Measurements from ENCODE around the gene LENG1. TPM values are rescaled to one million over a fixed set of nuclear protein-coding genes. Genes with fewer than 3 reads are reported as not detected.
"Not testable (repeated sequence)": the region's sequence is repeated elsewhere in the genome, so short reads cannot be mapped to it uniquely, and the experiment has no call there.

Gene LENG1
- total and polyA plus RNA-seq, 8 donors, result 2.1 to 9.7 (median 4.8) TPM

DNA sequence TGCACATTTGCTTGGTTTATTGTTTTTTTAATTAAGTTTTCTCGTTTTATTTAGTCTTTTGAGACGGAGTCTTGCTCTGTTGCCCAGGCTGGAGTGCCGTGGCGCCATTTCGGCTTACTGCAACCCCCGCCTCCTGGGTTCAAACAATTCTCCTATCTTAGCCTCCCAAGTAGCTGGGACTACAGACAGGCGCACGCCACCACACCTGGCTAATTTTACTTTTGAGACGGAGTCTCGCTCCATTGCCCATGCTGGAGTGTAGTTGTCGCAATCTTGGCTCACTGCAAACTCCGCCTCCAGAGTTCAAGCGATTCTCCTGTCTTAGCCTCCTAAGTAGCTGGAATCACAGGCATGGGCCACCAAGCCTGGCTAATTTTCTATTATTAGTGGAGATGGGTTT lies 42.5 kb upstream of the LENG1 start:
- Histone ChIP-seq H3K27me3 (no peaks in the 10 kb centered on the region), H3K4me3 (peak overlapping the region; percentile 55 to 87 (median 62)), H3K4me1 (peaks cover 18 to 53% (median 37%) of the 10 kb centered on the region in 3 donors), H3K9me3 (no peaks in the 10 kb centered on the region), H3K36me3 (peaks cover 5 to 33% (median 26%) of the 10 kb centered on the region in 3 donors), H3K27ac (peak overlapping the region in 2 of 4 donors; percentile 93 to 97)
- intact Hi-C loops (cut with DNase I), result no loop called here
- TF ChIP-seq, protein P1, sequence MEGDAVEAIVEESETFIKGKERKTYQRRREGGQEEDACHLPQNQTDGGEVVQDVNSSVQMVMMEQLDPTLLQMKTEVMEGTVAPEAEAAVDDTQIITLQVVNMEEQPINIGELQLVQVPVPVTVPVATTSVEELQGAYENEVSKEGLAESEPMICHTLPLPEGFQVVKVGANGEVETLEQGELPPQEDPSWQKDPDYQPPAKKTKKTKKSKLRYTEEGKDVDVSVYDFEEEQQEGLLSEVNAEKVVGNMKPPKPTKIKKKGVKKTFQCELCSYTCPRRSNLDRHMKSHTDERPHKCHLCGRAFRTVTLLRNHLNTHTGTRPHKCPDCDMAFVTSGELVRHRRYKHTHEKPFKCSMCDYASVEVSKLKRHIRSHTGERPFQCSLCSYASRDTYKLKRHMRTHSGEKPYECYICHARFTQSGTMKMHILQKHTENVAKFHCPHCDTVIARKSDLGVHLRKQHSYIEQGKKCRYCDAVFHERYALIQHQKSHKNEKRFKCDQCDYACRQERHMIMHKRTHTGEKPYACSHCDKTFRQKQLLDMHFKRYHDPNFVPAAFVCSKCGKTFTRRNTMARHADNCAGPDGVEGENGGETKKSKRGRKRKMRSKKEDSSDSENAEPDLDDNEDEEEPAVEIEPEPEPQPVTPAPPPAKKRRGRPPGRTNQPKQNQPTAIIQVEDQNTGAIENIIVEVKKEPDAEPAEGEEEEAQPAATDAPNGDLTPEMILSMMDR (IDR thresholded peaks at IDR 0.05), result no peak
- 41 to 67% methylated on average over 13 of the region's 13 CpGs for WGBS, 2 donors
- ATAC-seq (no peak), FAIRE-seq (no peak), DNase-seq (peak in 1 of 6 donors; percentile 45)

DNA sequence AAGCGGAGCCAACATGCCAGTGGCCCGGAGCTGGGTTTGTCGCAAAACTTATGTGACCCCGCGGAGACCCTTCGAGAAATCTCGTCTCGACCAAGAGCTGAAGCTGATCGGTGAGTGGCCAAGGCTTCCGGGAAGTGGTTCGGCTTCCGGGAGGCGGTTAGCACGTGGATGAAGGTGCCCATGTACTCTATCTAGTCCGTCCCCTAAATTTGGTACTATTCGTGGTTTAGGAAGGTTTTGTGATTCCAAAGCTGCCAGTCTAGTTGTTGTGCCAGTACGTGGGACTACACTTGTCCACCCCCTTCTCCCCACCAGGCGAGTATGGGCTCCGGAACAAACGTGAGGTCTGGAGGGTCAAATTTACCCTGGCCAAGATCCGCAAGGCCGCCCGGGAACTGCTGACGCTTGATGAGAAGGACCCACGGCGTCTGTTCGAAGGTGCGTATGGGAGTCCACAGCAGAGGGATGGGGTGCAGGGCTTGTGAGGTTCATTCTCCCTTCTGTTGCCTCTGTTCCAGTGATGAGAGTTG lies 41.7 kb upstream of the LENG1 start:
- H3K4me3 ChIP-seq, result peak overlapping the region; percentile 55 to 87 (median 62)
- FAIRE-seq, result no peak
- ATAC-seq, result peak in 3 of 4 donors; percentile 0

DNA sequence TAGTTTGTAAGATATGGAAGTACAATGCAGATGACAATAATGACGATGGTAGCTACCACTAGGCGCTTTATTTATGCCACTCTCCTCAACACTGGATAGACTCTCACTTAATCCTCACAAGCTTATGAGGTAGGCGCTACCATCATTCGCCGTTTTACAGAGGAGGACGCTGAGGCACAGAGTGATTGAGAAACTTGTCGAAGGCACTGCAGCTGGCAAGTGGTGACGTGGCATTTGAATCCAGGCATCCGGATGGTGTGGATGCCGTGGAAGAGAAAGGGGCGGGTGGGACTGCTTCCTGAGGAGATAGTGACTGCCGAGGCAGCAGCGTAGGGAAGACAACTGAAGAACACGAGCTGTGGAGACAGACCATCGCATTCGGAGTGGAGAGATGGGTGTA lies 39.9 kb upstream of the LENG1 start:
- Histone ChIP-seq H3K27me3 (no peaks in the 10 kb centered on the region), H3K4me1 (peaks cover 13 to 29% (median 25%) of the 10 kb centered on the region in 3 donors), H3K27ac (no peak overlapping the region), H3K4me3 (no peak overlapping the region), H3K36me3 (peaks cover 0 to 15% (median 3%) of the 10 kb centered on the region in 3 donors), H3K9me3 (no peaks in the 10 kb centered on the region)
- TF ChIP-seq, protein P1 (IDR thresholded peaks at IDR 0.05), result no peak
- WGBS, 2 donors, result 91 to 93% methylated on average over 16 of the region's 16 CpGs
- intact Hi-C loops (cut with DNase I), result no loop called here
- DNase-seq, result peak in 2 of 6 donors; percentile 29 to 41
- no peak for FAIRE-seq
- ATAC-seq, result no peak

More for the DNA sequence above, 41.7 kb upstream of the LENG1 start:
- peaks cover 18 to 45% (median 37%) of the 10 kb centered on the region in 3 donors for H3K4me1 ChIP-seq
- WGBS, 2 donors, result 1% methylated on average over 28 of the region's 28 CpGs
- no peaks in the 10 kb centered on the region for H3K27me3 ChIP-seq
- DNase-seq, result peak in 1 of 6 donors; percentile 51
- peak overlapping the region; percentile 82 to 97 (median 89) for H3K27ac ChIP-seq
- intact Hi-C loops (cut with DNase I), result no loop called here
- TF ChIP-seq, protein P1 (IDR thresholded peaks at IDR 0.05), result no peak
- H3K36me3 ChIP-seq, result peaks cover 4 to 25% (median 19%) of the 10 kb centered on the region in 3 donors
- H3K9me3 ChIP-seq, result no peaks in the 10 kb centered on the region

DNA sequence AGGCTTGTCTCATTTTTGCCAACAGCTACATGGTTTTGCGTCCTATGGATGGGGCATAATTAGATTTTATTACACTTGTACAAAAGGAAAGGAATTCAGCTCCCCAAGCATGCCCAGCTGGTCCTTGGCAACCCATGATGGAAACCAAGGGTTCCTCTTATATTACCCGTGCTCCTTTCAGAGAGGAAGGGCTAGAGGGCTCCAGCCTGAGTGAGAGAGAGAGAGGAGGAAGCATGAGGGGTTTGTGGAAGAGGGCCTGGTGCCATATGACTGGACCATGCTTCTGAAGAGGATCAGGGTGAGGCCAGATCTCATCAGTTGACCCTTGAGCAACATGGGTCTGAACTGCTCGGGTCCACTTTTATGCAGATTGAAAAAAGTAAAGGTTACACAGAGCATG lies 37.6 kb upstream of the LENG1 start:
- 78 to 89% methylated on average over 3 of the region's 3 CpGs for WGBS, 2 donors
- Histone ChIP-seq H3K4me1 (peaks cover 0 to 12% (median 9%) of the 10 kb centered on the region in 3 donors), H3K9me3 (no peaks in the 10 kb centered on the region), H3K27me3 (no peaks in the 10 kb centered on the region), H3K4me3 (no peak overlapping the region), H3K27ac (no peak overlapping the region), H3K36me3 (peaks cover 0 to 6% (median 6%) of the 10 kb centered on the region in 3 donors)
- TF ChIP-seq, protein P1 (IDR thresholded peaks at IDR 0.05), result no peak
- DNase-seq, result peak in 2 of 6 donors; percentile 3 to 7
- intact Hi-C loops (cut with DNase I), result no loop called here
- FAIRE-seq, result no peak
- no peak for ATAC-seq

- Histone ChIP-seq H3K4me3 (no peak overlapping the region), H3K4me1 (peaks cover 0 to 11% (median 8%) of the 10 kb centered on the region in 3 donors), H3K9me3 (no peaks in the 10 kb centered on the region), H3K27me3 (no peaks in the 10 kb centered on the region), H3K27ac (no peak overlapping the region), H3K36me3 (peaks cover 0 to 6% (median 5%) of the 10 kb centered on the region in 3 donors)
- intact Hi-C loops (cut with DNase I), result no loop called here
- WGBS, 2 donors, result 95 to 99% methylated on average over 7 of the region's 7 CpGs
- ATAC-seq (no peak), FAIRE-seq (no peak), DNase-seq (peak in 2 of 6 donors; percentile 8 to 18)
- TF ChIP-seq, protein P1 (IDR thresholded peaks at IDR 0.05), result no peak
Observed at GRCh38 chr19:54196536-54196935, 37.0 kb upstream of the LENG1 start.

DNA sequence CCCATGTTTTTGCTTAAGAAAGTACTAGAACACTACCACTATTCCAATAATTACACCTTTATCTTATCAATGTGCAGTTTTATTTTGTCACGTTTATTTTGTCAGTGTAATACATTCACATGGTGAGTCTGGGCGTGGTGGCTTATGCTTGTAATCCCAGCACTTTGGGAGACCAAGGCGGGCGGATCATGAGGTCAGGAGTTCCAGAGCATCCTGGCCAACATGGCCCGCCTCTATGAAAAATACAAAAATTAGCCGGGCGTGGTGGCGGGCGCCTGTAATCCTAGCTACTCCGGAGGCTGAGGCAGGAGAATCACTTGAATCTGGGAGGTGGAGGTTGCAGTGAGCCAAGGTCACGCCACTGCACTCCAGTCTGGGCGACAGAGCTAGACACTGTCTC lies 34.9 kb upstream of the LENG1 start:
- H3K36me3 ChIP-seq; H3K27ac ChIP-seq; FAIRE-seq; H3K4me3 ChIP-seq; ATAC-seq; intact Hi-C loops (cut with DNase I); H3K4me1 ChIP-seq; H3K9me3 ChIP-seq; H3K27me3 ChIP-seq: not testable (repeated sequence)
- 89 to 91% methylated on average over 12 of the region's 12 CpGs for WGBS, 2 donors
- DNase-seq, result peak in 1 of 6 donors; percentile 11
